ENCODE data around the gene FZD10.

DNA sequence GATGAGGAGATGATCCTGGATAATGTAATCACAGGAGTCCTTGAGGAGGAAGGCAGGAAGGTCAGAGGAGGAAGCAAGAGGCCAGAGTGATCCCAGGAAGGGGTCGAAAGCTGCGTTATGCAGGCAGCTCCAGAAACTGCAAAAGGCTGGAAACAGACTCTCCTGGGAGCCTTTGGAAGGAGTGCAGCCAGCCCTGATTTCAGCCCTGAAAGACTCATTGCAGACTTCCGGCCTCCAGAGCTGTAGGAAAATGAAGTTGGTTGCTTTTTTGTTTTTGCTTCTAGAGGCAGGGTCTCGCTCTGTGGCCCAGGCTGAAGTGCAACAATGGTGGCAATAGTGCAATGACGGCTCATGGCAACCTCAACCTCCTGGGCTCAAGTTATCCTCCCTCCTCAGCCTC, 44.6 kb upstream of the FZD10 start:
- TF ChIP-seq CTCF (IDR thresholded peaks at IDR 0.05 in 8 of 11, conservative IDR thresholded peaks at IDR 0.05 in 3 of 11): no peak
- no peak for TF ChIP-seq POLR2A (IDR thresholded peaks at IDR 0.05)
- TF ChIP-seq POLR2AphosphoS5 (IDR thresholded peaks at IDR 0.05): no peak

All from spleen (tissue), 7 donors.